ENCODE data around the gene NAB2. TPM values are rescaled to one million over a fixed set of nuclear protein-coding genes. Genes with fewer than 3 reads are reported as not detected.

The NAB2 gene
- total and polyA plus RNA-seq, 2 of the 8 experiments (the other 6 are each of a cell fraction or from before 2014, with no cell fraction given) = 20.9 to 23.5 TPM

- Histone ChIP-seq H3K18ac (ENCODE audit: extremely low read depth, low read length) (no peak overlapping the region), H3K4ac (replicated peaks; ENCODE audit: insufficient read length, low read depth, low read length) (no peak overlapping the region), H3K79me1 (ENCODE audit: low read depth, low read length) (no peaks in the 10 kb centered on the region), H3K23ac (ENCODE audit: insufficient read length) (no peak overlapping the region), H3K14ac (ENCODE audit: insufficient read length) (no peak overlapping the region), H3K36me3 (ENCODE audit: control insufficient read depth in 2 of 4, insufficient read depth in 4 of 4, low read length in 3 of 4) (no peaks in the 10 kb centered on the region), H4K8ac (ENCODE audit: extremely low read depth, insufficient read depth, low read length) (no peak overlapping the region), H4K5ac (ENCODE audit: insufficient read length, low read depth, low read length) (no peak overlapping the region), H3K79me2 (ENCODE audit: control insufficient read depth in 1 of 2, insufficient read depth in 2 of 2, low read length in 2 of 2) (no peaks in the 10 kb centered on the region), H2AK5ac (ENCODE audit: low read depth, low read length) (no peak overlapping the region), H2BK120ac (replicated peaks; ENCODE audit: low read depth, low read length) (no peak overlapping the region), H2BK5ac (ENCODE audit: low read depth, low read length) (no peak overlapping the region; the same call in 1 of the 2 replicates), H2AFZ (ENCODE audit: low read length) (no peak overlapping the region), H3K27ac (ENCODE audit: low read depth, low read length) (no peak overlapping the region), H2BK12ac (ENCODE audit: low read depth, low read length) (no peak overlapping the region), H3K56ac (replicated peaks; ENCODE audit: insufficient read length, low read depth, low read length) (no peak overlapping the region), H3K9me3 (ENCODE audit: insufficient read depth in 2 of 2, low read depth in 1 of 2, low read length in 1 of 2) (no peaks in the 10 kb centered on the region), H3K27me3 (replicated peaks in 1 of 4; ENCODE audit: control insufficient read depth in 3 of 4, extremely low read depth in 1 of 4, insufficient read depth in 3 of 4, low read length in 3 of 4) (no peaks in the 10 kb centered on the region), H4K20me1 (replicated peaks in 1 of 2; ENCODE audit: control insufficient read depth in 1 of 2, insufficient read depth in 2 of 2, low read length in 2 of 2) (no peaks in the 10 kb centered on the region), H3K9ac (replicated peaks in 1 of 4; ENCODE audit: extremely low read depth in 1 of 4, low read depth in 3 of 4, low read length in 3 of 4) (no peak overlapping the region), H4K91ac (replicated peaks; ENCODE audit: insufficient read length, low read length) (no peak overlapping the region), H2BK15ac (ENCODE audit: low read length) (no peak overlapping the region), H3K4me3 (ENCODE audit: extremely low read depth in 1 of 4, insufficient read depth in 2 of 4, low read depth in 3 of 4, low read length in 4 of 4) (no peak overlapping the region), H3K23me2 (ENCODE audit: low read depth, low read length) (no peaks in the 10 kb centered on the region), H3K4me1 (replicated peaks in 1 of 4; ENCODE audit: control insufficient read depth in 3 of 4, insufficient read depth in 4 of 4, low read length in 3 of 4) (no peaks in the 10 kb centered on the region), H3K4me2 (ENCODE audit: insufficient read depth in 1 of 2, low read depth in 2 of 2, low read length in 2 of 2) (no peak overlapping the region), H2BK20ac (ENCODE audit: low read length) (no peak overlapping the region)
- WGBS, 2 experiments (ENCODE audit: extremely low coverage in 1 of 2, insufficient coverage in 1 of 2, insufficient read length in 1 of 2, insufficient replicate concordance in 2 of 2, low coverage in 1 of 2, low lambda C conversion rate in 2 of 2, missing lambda C conversion rate in 1 of 2) = 80% methylated on average over 1 of the region's 1 CpG; no CpG with 5 or more reads in 1 of the 2 experiments
- no peak for DNase-seq (ENCODE audit: low read depth in 1 of 2, low spot score in 2 of 2)
- FAIRE-seq = no peak
- TF ChIP-seq SIX5 (IDR thresholded peaks at IDR 0.05; ENCODE audit: low read depth, low read length) (no peak), ATF2 (IDR thresholded peaks at IDR 0.05; ENCODE audit: low read length) (no peak), CTBP2 (IDR thresholded peaks at IDR 0.05; ENCODE audit: borderline replicate concordance, insufficient read depth, insufficient read length, low read length) (no peak), HDAC2 (IDR thresholded peaks at IDR 0.05; ENCODE audit: borderline replicate concordance in 1 of 2, low read depth in 2 of 2, low read length in 2 of 2) (no peak), ZNF274 (IDR thresholded peaks at IDR 0.05; ENCODE audit: borderline replicate concordance, extremely low read depth, low read length) (no peak), SAP30 (IDR thresholded peaks at IDR 0.05; ENCODE audit: insufficient read depth, insufficient replicate concordance, low read length) (no peak), KDM5A (IDR thresholded peaks at IDR 0.05; ENCODE audit: low read length) (no peak), CREB1 (IDR thresholded peaks at IDR 0.05) (no peak), CBX8 (IDR thresholded peaks at IDR 0.05; ENCODE audit: borderline replicate concordance, low read depth, low read length) (no peak), FOSL1 (IDR thresholded peaks at IDR 0.05; ENCODE audit: insufficient read depth, low read depth, low read length) (no peak), BCL11A (IDR thresholded peaks at IDR 0.05; ENCODE audit: low read depth in 2 of 2, low read length in 2 of 2) (no peak), TEAD4 (IDR thresholded peaks at IDR 0.05; ENCODE audit: low read depth, low read length) (no peak)
- ChIA-PET CTCF (ENCODE audit: partially characterized antibody) (interaction anchor here (0.6 to 7.5 kb wide), 9 partner anchors 14 to 536 kb away, joined by 3 to 77 read pairs (median 4); partner anchors contain the start of genes STAT6 and TAC3), POLR2A (ENCODE audit: partially characterized antibody) (interaction anchor here (1.0 to 3.5 kb wide), 5 partner anchors 9 to 82 kb away, joined by 3 to 11 read pairs (median 5); no protein-coding TSS in a partner anchor)
These were observed 40.9 kb upstream of the NAB2 start for GRCh38 chr12:57047981-57048380.
